Ectodermal cell (in vitro differentiated cells): ENCODE measurements around the gene ERAL1.
A peak's percentile ranks its signal among the peaks of the same experiment; 100 is the strongest.
"Not testable (repeated sequence)": the region's sequence is repeated elsewhere in the genome, so short reads cannot be mapped to it uniquely, and the experiment has no call there.

Experiments
- H3K27ac ChIP-seq: 2 replicates; pipeline ENCODE4 v1.7.0; 2013; ENCODE audit warnings: mild to moderate bottlenecking, low read depth, low read length; ENCODE audit not compliant: insufficient read depth, poor library complexity, severe bottlenecking
- H3K27me3 ChIP-seq: 2 replicates; pipeline ENCODE4 v1.7.0; 2013; ENCODE audit warnings: mild to moderate bottlenecking, low read length; ENCODE audit not compliant: insufficient read depth, control insufficient read depth, poor library complexity, severe bottlenecking
- H3K36me3 ChIP-seq: one replicate; pipeline ENCODE4 v1.7.0; 2013; ENCODE audit warnings: low read length; ENCODE audit not compliant: control insufficient read depth, insufficient read depth
- H3K4me1 ChIP-seq: one replicate; pipeline ENCODE4 v1.7.0; 2013; ENCODE audit warnings: low read length; ENCODE audit not compliant: control insufficient read depth, insufficient read depth
- H3K4me3 ChIP-seq: 2 replicates; pipeline ENCODE4 v1.7.0; 2013; ENCODE audit warnings: low read depth, low read length, control low read depth; ENCODE audit not compliant: insufficient read depth
- H3K9me3 ChIP-seq: 2 replicates; pipeline ENCODE4 v1.7.0; 2013; ENCODE audit warnings: mild to moderate bottlenecking, low read length, moderate library complexity; ENCODE audit not compliant: control insufficient read depth
- WGBS, 2 experiments: methylation state at CpG; one replicate each; pipeline ENCODE4 v1.1.7; 2013; ENCODE audit warnings: missing lambda C conversion rate in 2 of 2; 5-methylcytosine and 5-hydroxymethylcytosine counted together

Gene ERAL1

DNA sequence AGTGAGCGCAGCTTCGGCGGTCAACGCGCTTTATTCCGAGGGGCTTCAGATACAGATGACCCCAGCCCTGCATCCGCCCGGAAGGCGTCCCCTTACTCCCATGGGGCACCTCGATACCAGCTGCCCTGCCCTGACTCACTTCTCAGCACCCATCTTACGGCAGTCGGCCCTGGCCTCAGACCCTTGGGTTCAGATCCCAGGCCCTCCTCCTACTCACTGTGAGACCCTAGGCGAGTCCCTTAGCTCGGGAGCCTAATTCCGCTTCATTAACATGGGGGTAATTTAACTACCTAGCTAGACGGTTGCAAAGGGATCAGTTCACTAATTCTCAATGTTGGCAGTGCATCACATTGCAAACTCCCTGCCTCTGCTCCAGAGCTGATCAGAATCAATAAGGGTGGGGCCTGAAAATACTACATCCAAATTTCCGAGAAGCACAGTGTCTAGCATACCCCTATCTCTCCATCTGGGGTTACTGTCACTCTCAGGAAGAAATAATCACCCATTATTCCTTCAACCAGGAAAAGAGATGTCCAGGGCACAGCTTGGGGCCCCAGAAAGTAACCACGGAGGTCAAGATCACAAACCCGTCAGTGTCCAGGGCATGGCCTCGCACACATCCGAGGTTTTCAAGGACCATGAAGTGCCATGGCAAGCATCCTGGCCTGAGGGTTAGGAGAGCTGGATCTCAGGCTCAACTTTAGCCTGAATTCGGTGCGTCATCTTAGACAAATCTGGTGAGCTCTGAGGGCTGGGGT lies 43.1 kb downstream of the ERAL1 start:
- H3K27me3 ChIP-seq, result no peaks in the 10 kb centered on the region
- peaks cover 10% of the 10 kb centered on the region for H3K4me1 ChIP-seq
- peak overlapping the region; percentile 2 for H3K27ac ChIP-seq
- no peaks in the 10 kb centered on the region for H3K9me3 ChIP-seq
- 36 to 37% methylated on average over 23 of the region's 23 CpGs for WGBS, 2 experiments
- peak overlapping the region; percentile 94 for H3K4me3 ChIP-seq
- no peaks in the 10 kb centered on the region for H3K36me3 ChIP-seq

DNA sequence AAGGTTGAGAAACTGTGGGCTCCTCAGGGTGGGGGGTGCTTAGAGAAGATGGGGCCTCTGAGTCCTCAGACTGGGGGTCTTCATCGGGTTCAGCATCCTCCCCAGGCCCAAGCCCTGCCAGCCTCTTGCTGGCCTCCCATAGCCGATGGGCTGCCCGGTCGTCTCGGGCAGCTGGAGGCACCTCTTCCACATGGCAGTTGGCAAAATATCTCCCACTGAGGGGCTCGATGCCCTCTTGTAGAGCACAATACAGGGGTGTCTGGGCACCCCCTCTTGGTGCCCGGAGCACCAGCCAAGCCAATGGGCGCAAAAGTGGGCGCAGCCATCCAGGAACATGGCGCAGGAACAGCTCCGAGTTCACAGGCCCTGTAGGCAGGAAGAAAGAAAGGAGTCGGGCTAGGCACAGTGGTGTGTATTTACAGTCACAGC lies 43.7 kb downstream of the ERAL1 start:
- no peaks in the 10 kb centered on the region for H3K36me3 ChIP-seq
- H3K4me3 ChIP-seq, result no peak overlapping the region
- no peaks in the 10 kb centered on the region for H3K9me3 ChIP-seq
- H3K27ac ChIP-seq, result no peak overlapping the region
- H3K27me3 ChIP-seq, result no peaks in the 10 kb centered on the region
- WGBS, 2 experiments, result 90% methylated on average over 12 of the region's 12 CpGs
- peaks cover 10% of the 10 kb centered on the region for H3K4me1 ChIP-seq

DNA sequence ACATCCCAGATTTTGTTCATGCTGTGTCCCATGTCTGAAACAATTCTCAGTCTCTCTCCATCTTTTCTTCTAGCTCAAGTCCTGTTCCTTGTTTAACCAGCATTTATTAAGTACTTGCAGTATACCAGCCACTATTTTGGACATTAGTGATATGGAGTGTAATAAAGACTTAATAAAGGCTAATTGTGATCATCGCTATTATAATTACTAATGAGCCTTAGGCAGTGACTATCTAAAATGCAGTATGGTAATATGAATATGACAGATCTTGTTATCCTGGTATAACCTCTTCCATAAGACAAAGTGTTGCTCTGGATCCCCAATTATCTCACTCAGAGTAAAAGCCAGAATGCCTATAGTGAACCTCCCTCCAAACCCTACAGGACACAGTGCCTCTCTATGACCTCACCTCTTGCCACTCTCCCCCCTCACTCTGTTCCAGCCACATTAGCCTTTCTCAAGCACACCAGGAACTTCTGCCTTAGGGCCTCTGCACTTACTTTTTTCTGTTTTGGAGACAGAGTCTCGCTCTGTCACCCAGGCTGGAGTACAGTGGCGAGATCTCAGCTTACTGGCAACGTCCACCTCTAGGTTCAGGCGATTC lies 44.5 kb downstream of the ERAL1 start:
- Histone ChIP-seq H3K36me3 (no peaks in the 10 kb centered on the region), H3K9me3 (no peaks in the 10 kb centered on the region), H3K4me3 (no peak overlapping the region), H3K27ac (no peak overlapping the region), H3K4me1 (peaks cover 10% of the 10 kb centered on the region), H3K27me3 (no peaks in the 10 kb centered on the region)
- 95 to 96% methylated on average over 5 of the region's 5 CpGs for WGBS, 2 experiments

DNA sequence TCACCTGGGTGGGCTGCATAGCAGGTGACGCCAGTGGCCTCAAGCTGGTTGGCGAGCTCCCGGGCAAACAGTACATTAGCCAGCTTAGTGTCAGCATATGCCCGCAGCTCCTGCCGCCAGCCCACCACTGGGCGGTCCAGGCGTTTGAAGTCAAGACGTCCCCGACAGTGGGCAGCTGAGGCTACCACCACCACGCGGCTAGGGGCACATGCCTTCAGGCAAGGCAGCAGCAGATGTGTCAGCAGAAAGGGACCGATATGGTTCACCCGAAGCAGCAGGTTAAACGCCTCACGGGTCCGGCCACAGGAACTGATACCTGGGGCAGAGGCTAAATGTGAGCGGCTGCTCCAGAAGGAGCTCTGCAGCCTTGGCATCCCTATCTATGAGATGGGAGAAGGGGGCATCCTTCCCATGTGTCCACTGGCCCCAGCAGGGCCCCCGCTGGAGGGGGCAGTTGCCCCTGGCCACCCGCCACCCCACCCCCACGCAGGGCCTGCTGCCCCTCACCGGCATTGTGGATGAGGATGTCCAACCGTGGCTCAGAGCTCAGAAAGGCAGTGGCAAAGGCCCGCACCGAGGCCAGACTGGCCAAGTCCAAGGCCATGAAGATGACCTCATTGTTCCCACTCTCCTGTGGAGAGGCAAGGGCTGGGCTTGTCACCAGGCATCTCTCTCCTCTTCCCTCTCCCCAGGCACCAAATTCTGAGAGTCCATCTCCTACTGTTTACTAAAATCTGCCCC lies 46.3 kb downstream of the ERAL1 start:
- Histone ChIP-seq H3K36me3 (peaks cover 1% of the 10 kb centered on the region), H3K9me3 (no peaks in the 10 kb centered on the region), H3K27ac (no peak overlapping the region), H3K4me3 (no peak overlapping the region), H3K4me1 (peaks cover 2% of the 10 kb centered on the region), H3K27me3 (no peaks in the 10 kb centered on the region)
- 93 to 94% methylated on average over 24 of the region's 24 CpGs for WGBS, 2 experiments

DNA sequence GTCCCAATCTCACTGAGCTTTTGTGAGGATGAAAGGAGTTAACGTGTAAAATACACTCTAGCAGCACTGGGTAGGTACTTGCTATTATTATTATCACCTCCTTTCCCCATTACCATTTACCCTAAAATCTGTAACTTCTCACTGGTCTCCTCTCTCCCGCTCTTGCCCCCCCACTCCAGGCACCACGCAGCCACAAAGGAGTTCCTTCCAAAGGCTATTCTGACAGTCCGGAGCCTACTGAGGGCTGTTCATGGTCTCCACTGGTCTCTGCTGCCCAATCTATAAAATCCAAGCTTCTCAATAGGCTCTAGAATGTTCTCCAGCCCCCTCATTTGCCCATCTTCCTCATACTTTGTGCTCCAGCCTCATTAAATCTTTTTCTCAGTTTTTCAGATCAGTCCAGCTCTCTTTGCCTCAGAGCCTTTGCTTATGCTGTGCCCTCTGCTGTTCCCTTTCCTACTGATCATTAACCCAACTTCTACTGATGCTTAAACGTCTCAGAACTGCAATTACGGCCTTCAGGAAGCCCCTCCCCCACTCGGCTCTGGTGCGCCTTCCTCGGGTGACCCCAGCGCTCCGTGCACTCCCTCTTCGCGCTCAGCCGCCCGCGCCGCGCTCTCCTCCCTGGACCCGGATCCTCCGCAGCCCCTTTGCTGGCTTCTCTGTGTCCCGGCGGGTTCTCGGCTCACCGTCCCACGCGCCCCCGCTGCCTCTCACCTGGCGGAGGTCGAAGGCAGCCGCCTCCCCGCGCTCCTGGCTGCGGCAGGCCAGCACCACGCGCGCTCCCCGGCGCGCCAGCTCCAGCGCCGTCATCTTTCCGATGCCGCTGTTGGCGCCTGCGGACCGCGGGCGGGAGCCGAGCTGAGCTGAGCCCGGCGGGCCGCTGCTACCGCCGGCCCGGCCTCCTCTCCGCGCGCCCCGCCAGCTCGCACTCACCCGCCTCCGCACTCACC lies 47.3 kb downstream of the ERAL1 start:
- 4% methylated on average over 62 of the region's 62 CpGs for WGBS, 2 experiments
- Histone ChIP-seq H3K4me3 (peak overlapping the region; percentile 88), H3K36me3 (peaks cover 10% of the 10 kb centered on the region), H3K27ac (peak overlapping the region; percentile 81), H3K27me3 (no peaks in the 10 kb centered on the region), H3K4me1 (no peaks in the 10 kb centered on the region), H3K9me3 (no peaks in the 10 kb centered on the region)

DNA sequence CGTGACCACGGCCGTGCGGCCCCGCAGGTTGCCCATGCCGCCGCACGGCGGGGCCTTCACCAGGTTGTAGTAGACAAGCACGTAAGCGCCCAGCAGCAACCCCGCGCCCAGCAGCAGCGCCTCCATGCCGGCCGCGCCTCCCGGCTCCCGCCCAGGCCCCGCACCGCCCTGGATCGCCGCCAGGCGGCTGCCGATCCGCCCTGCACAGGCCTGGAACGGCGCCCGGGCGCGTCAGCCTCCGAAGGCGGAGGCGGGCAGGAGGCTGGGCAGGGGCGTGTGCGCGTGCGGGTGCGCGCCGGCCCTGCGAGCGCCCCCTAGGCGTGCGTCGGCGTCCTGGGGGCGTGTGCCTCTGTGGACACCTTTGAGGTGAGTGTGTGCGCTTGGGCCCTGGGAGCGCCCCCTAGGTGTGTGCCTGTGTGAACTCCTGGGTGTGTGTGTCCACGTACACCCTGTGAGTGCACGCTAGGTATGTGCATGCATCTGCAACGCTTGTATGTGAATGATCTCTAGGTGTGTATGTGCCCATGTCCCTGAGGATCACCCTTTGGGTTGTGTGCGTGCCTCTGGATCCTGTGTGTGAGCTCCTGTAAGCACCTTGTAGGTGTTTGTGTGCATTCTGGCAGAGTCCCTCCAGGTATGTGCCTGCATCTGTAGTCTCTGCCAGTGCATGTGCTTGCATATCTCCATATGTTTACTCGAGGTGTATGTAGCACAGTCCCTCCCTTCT lies 48.2 kb downstream of the ERAL1 start, which contains the start of gene DHRS13:
DHRS13 (minus strand) TSS at position 261 of the 727 bp plus-strand sequence; CDS start at position 126, 135 bp downstream.
- Histone ChIP-seq H3K36me3 (peaks cover 13% of the 10 kb centered on the region), H3K27me3 (no peaks in the 10 kb centered on the region), H3K4me1 (no peaks in the 10 kb centered on the region), H3K9me3 (no peaks in the 10 kb centered on the region), H3K27ac (peak within 1 kb of the TSS; percentile 81), H3K4me3 (peak within 1 kb of the TSS; percentile 88)
- 4% methylated on average over 55 of the region's 55 CpGs for WGBS, 2 experiments

DNA sequence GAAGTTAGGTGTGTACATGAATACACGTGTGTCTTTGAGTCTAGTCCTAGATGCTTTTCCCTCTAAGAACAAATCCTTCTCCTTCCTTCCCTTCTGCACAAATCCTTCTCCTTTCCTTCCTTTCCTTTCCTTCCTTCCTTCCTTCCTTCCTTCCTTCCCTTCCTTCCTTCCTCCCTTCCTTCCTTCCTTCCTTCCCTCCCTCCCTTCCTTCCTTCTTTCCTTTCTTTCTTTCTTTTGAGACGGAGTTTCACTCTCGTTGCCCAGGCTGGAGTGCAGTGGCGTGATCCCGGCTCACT lies 48.7 kb downstream of the ERAL1 start:
- H3K4me1 ChIP-seq, H3K9me3 ChIP-seq, H3K27me3 ChIP-seq, H3K4me3 ChIP-seq, H3K27ac ChIP-seq: not testable (repeated sequence)
- peaks cover 18% of the 10 kb centered on the region for H3K36me3 ChIP-seq
- 89 to 93% methylated on average over 5 of the region's 5 CpGs for WGBS, 2 experiments

DNA sequence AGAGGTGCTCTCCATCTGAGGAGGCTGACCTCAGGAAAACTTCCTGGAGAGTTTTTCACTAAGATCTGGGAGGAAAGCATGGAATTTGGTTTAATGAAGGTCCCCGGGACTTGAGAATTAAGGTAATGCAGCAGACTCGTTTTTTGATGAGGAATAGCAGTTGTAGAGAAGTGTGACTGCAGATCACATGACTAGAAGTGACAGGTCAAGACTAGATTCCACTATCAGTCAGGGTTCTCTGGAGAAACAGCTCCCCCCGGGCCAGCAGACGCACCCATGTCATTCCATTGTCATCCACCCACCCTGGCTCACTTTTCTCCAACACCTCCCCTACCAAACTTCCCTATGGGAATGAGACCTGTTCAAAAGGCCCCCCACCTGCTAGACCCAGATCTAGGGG lies 50.0 kb downstream of the ERAL1 start:
- H3K36me3 ChIP-seq, result peaks cover 29% of the 10 kb centered on the region
- WGBS, 2 experiments, result 78 to 82% methylated on average over 4 of the region's 4 CpGs
- peaks cover 4% of the 10 kb centered on the region for H3K4me1 ChIP-seq

DNA sequence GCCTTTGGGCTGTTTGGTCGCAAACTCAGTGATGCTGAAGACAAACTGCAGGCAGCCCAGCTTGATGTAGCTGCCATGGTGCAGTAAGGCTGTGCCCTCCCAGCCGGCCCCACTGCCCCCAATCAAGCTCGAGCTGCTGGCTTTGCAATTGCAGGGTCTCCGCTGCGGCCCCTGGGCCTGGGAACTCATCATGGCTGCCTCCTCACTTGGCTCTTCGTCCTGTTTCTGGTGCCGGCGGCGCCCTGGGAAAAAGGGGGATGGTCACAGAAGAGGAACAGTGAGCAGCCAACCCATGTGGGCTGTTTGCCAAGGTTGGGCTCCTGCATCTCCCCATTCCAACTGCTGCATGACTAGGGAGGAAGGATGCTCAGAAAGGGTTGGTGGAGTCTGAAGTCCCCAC lies 51.5 kb downstream of the ERAL1 start:
- Histone ChIP-seq H3K36me3 (peaks cover 44% of the 10 kb centered on the region), H3K4me3 (no peak overlapping the region), H3K9me3 (no peaks in the 10 kb centered on the region), H3K27ac (no peak overlapping the region), H3K27me3 (no peaks in the 10 kb centered on the region), H3K4me1 (peaks cover 4% of the 10 kb centered on the region)
- 93 to 95% methylated on average over 9 of the region's 9 CpGs for WGBS, 2 experiments

More for the DNA sequence above, 50.0 kb downstream of the ERAL1 start:
- H3K4me3 ChIP-seq, result no peak overlapping the region
- no peaks in the 10 kb centered on the region for H3K27me3 ChIP-seq
- no peaks in the 10 kb centered on the region for H3K9me3 ChIP-seq
- H3K27ac ChIP-seq, result no peak overlapping the region
